GM12865 (cell line): Measurements from ENCODE around the gene SPATA6L.

Source experiments
- DNase-seq: peaks from one replicate; pipeline ENCODE4 v3.0.0; 2010; ENCODE audit warnings: low read depth
- H3K4me3 ChIP-seq: 2 replicates; pipeline ENCODE4 v1.5.1; 2011; ENCODE audit warnings: mild to moderate bottlenecking, low read depth, low read length, control low read depth
- CTCF ChIP-seq: IDR thresholded peaks from 2 replicates; pipeline ENCODE4 v1.5.1; 2011; ENCODE audit warnings: low read length, control low read depth, low read depth, inconsistent platforms; ENCODE audit not compliant: insufficient read depth; ENCODE audit errors: missing control alignments

SPATA6L gene

GRCh38 chr9:4581035-4581760 is 85.1 kb downstream of the SPATA6L start:
- no peak for TF ChIP-seq CTCF
- DNase-seq = no peak
- H3K4me3 ChIP-seq = no peak overlapping the region

GRCh38 chr9:4579001-4579400 is 87.3 kb downstream of the SPATA6L start:
- DNase-seq = no peak
- TF ChIP-seq CTCF = no peak
- H3K4me3 ChIP-seq = no peak overlapping the region

- no peak for TF ChIP-seq CTCF
- no peak overlapping the region for H3K4me3 ChIP-seq
- DNase-seq = no peak
Observed at GRCh38 chr9:4576448-4576847, 89.8 kb downstream of the SPATA6L start.

- TF ChIP-seq CTCF = no peak
- no peak overlapping the region for H3K4me3 ChIP-seq
- DNase-seq = no peak
Observed at GRCh38 chr9:4575997-4576396, 90.3 kb downstream of the SPATA6L start.

- no peak overlapping the region for H3K4me3 ChIP-seq
- peak; percentile 73 for DNase-seq
Observed at GRCh38 chr9:4574657-4575243, 91.5 kb downstream of the SPATA6L start.

GRCh38 chr9:4573634-4574389 is 92.5 kb downstream of the SPATA6L start:
- H3K4me3 ChIP-seq = no peak overlapping the region
- no peak for TF ChIP-seq CTCF
- DNase-seq = no peak

More at GRCh38 chr9:4574657-4575243, 91.5 kb downstream of the SPATA6L start:
- TF ChIP-seq CTCF = no peak
